K562 (cell line): ENCODE results near the gene P4HTM. TPM values are rescaled to one million over a fixed set of nuclear protein-coding genes. Genes with fewer than 3 reads are reported as not detected.

Source experiments
- ATF3 ChIP-seq, 2 experiments: fragments of 450-650 bp in 1 of 2; sonication (generic) in 1 of 2; formaldehyde crosslinking in 1 of 2; IDR thresholded peaks in 1 of 2; conservative IDR thresholded peaks in 1 of 2; 2 replicates each; pipeline versions ENCODE4 v1.6.1 to v1.8.1; 2016 to 2023; ENCODE audit warnings: mild to moderate bottlenecking in 2 of 2, moderate library complexity in 2 of 2, inconsistent platforms in 1 of 2, missing genetic modification reagents in 1 of 2
- ETS1 ChIP-seq: conservative IDR thresholded peaks from 2 replicates; pipeline ENCODE4 v1.6.1; 2011; ENCODE audit warnings: low read depth, mild to moderate bottlenecking, low read length; ENCODE audit not compliant: control insufficient read depth
- HMGXB4 ChIP-seq: sonication (generic); formaldehyde crosslinking; IDR thresholded peaks from 2 replicates; pipeline ENCODE4 v1.8.1; 2023; ENCODE audit warnings: mild to moderate bottlenecking, missing genetic modification reagents
- KLF10 ChIP-seq: fragments of 250-450 bp; sonication (Bioruptor Pico); IDR thresholded peaks from 2 replicates; pipeline ENCODE4 v1.6.1; 2021; ENCODE audit warnings: matching md5 sums
- TCFL5 ChIP-seq: fragments of 250-450 bp; sonication (Bioruptor Pico); conservative IDR thresholded peaks from 2 replicates; pipeline ENCODE4 v1.6.1; 2021; ENCODE audit warnings: mild to moderate bottlenecking, moderate library complexity, matching md5 sums
- TFAP4 ChIP-seq: sonication (generic); formaldehyde crosslinking; IDR thresholded peaks from 2 replicates; pipeline ENCODE4 v1.8.0; 2022; ENCODE audit warnings: missing genetic modification reagents, mild to moderate bottlenecking, moderate library complexity, borderline replicate concordance
- ZBTB43 ChIP-seq: sonication (generic); formaldehyde crosslinking; IDR thresholded peaks from 2 replicates; pipeline ENCODE4 v1.8.0; 2023; ENCODE audit warnings: mild to moderate bottlenecking, missing genetic modification reagents
- polyA plus RNA-seq, 8 experiments: library from polyadenylated mRNA; depleted of rRNA in 4 of 8; stranded (reverse) in 5 of 8; unstranded in 3 of 8; fragments of >200 nt; fragmentation: Nextera tagmentation in 2 of 8; fragmentation: Illumina TruSeq in 1 of 8; extraction: Ambion mirVana in 2 of 8; extraction: Trizol in 1 of 8; gene quantifications; 2 replicates each; pipeline versions ENCODE4 v1.2.1 to v1.2.3, GENCODE V29; 2011 to 2014; ENCODE audit warnings: inconsistent platforms in 1 of 8, missing spikeins in 1 of 8
- total RNA-seq, 7 experiments: library from RNA; depleted of rRNA in 6 of 7; stranded (reverse); fragments of >200 nt in 6 of 7; fragmentation: Illumina TruSeq in 2 of 7; extraction: Trizol in 2 of 7; gene quantifications; 2 replicates each; pipeline versions ENCODE4 v1.2.1 to v1.2.3, GENCODE V29; 2011 to 2021; ENCODE audit warnings: low replicate concordance in 1 of 7

The P4HTM gene
- total and polyA plus RNA-seq, 9 of the 15 experiments (the other 6 are each of a cell fraction or from before 2014, with no cell fraction given) = 0.09 to 0.66 (median 0.25) TPM; not detected in 2

- TF ChIP-seq TFAP4 (peak; percentile 77; the same call in 1 of the 2 replicates), KLF10 (no peak), HMGXB4 (CRISPR knock-in tag) (0 out of 2 replicates have a peak, but pooled peaks have one; percentile 61), ZBTB43 (peak; percentile 76; the same call in 1 of the 2 replicates), TCFL5 (CRISPR knock-in tag) (no peak), ATF3 (IDR thresholded peaks at IDR 0.05) (no peak), ATF3 (CRISPR knock-in tag; conservative IDR thresholded peaks at IDR 0.05) (no peak), ETS1 (peak; percentile 80)
These were observed 32.0 kb downstream of the P4HTM start, which contains the start of gene NDUFAF3 (continued) for GRCh38 chr3:49021813-49022687.
